Non-pigmented ciliary epithelial cell (primary cell): ENCODE results near the gene PAX8.
"Not testable (repeated sequence)": the region's sequence is repeated elsewhere in the genome, so short reads cannot be mapped to it uniquely, and the experiment has no call there.

Source experiments
- DNase-seq: peaks from one replicate; pipeline ENCODE4 v3.0.0-alpha.2; 2010; ENCODE audit warnings: low read depth

Gene PAX8

GRCh38 chr2:113288674-113289149 is 10.0 kb upstream of the PAX8 start:
- DNase-seq: not testable (repeated sequence)

- not testable (repeated sequence) for DNase-seq
These were observed 9.5 kb upstream of the PAX8 start for GRCh38 chr2:113288117-113288673.

DNA sequence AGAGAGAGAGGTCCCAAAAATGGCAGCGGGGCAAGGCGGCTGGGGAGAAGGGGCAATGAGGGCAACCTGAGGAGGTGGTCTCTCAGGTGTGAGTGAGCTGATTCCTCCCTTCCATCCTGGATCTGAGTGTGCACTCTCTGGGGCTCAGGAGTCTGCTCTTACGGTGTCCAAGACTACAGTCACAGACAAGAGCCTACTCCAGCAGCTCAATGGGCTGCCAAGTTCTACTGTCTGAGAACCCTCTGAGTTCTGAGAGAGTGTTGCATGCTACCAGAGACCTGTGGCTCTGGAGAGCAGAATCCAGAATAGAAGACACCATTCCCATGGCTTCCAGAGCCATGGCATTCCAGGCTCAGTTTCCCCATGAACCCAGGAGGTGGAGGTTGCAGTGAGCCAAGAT is 7.1 kb upstream of the PAX8 start:
- DNase-seq: no peak

DNA sequence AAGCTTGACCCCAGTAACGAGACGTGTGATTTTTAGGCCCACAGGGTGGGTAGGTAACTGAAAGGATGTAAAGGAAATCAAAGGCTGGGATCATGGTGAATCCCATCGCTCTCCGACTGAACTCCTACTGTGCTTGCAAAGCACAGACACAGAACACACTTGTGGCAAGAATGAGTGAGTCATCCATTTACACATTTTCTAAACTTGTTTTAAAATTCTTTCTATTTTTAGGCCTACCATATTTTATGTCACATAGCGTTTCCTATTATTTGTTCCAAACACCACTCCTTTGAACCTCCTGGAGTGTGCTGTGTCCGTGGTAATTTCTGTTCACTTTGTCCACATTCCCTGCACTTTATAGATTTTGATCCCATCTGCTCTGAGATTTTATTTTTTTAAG is 6.3 kb upstream of the PAX8 start:
- DNase-seq: not testable (repeated sequence)

DNA sequence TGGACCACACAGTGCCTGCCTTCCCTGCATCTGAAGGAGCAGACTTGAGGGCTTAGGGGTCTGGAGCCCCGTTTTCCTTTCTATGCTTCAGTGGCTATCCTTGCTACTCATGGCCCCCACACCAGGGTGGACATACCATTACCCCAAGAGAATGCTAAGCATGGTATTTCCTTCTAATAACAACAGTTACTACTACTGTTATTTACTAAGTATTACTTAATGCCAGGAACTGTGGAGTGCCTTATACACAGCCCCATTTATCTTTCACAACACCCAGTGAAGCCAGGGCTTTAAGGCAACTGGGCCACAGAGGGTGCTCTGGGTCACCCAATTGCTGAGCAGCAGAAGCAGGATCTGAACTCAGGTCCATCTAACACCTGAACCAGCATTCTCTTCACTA is 5.8 kb upstream of the PAX8 start:
- DNase-seq: no peak

GRCh38 chr2:113283704-113284284 is 5.1 kb upstream of the PAX8 start:
- DNase-seq: peak; percentile 72

- no peak for DNase-seq
These were observed 4.2 kb upstream of the PAX8 start for GRCh38 chr2:113282747-113283533.

GRCh38 chr2:113281910-113282746 is 3.4 kb upstream of the PAX8 start:
- DNase-seq: peak; percentile 20

DNA sequence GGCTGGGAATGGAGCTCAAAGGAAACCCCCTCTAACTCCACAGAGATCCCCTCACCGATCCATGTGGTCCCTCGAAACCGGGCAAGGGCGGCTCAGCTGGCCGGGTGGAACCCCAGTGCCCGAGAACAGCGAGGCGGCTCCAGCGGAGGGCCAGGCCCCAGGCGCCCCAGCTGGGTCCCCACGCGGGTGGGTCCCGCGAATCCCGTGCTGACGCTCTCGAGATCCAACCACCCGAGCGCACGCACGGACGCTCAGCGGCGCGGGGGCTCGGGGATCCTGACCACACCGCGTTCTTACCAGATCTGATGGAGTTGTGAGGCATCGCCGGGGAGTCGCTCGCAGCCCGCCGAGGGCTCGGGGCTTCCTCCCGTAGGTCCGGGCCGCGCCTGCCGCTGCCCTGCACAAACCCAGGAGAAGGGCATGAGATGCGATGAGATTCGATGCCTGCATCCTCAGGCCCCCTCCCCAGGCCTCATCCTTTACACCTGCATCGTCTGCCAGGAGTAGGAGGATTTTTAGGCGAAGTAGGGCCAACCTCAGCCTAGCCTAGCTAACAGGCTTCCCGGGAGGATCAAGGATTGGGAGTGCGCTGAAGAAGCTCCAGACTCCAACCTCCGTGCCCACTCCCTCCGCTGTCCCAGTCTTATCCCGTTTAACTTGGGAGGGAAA is 514 bp downstream of the PAX8 start:
- no peak for DNase-seq

- no peak for DNase-seq
These were observed 1.1 kb downstream of the PAX8 start for GRCh38 chr2:113277474-113278072.

DNA sequence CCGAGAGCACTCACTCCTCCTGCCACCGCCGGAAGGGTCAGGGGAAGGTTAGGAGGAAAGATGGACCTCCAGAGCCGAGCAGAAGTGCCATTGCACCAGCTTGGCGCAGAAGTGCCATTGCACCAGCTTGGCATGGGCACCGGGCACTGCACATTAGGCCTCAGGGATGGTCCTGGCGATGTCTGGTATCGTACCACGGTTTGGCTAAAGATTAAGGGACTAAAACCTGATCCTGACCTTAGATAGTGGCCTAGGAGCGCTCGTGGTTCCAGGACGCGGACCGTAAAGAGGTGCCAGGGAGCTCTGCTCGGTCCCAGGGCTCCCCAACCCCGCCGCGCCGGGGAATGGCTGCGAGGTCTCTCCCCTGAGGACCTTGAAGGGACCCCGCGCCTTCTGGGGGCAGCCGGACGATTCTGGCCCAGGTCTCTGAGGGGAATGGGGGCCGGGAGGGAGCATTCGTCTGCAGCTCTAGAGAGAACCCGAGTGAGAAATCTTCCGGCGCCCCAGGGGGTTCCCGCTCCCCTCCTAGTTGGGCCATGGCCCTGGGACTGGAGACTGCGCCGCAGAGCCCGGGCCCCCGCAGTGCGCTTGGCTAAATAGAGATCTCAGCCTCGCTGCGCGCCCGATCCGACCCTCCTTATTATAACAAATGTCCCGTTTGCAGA is 1.8 kb downstream of the PAX8 start:
- DNase-seq: no peak

DNA sequence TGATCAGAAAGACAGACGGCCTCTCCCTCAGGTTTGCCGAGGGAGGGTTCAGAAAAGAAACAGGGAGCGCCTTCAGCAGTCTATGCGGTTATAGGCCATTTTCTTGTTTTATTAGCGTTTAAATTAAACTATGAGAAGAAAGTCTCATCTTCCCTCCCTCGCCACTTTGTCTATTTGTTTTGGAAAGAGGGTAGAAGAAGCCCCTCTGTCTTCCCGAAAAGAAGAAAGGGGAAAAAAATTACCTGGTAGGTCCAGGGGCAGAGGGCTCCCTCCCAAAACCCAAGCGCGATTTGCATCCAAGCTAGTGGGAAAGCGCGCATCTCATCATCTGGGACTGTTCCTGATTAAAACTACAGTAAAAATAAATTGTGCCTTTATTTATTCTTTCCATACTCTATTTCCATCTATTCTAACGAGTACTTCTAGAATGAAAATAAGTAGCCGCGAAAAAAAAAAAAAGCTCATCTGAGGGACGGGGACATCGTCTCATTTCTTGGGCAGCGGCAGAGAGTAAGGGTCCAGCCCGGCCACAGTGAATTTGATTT is 2.4 kb downstream of the PAX8 start:
- no peak for DNase-seq

DNA sequence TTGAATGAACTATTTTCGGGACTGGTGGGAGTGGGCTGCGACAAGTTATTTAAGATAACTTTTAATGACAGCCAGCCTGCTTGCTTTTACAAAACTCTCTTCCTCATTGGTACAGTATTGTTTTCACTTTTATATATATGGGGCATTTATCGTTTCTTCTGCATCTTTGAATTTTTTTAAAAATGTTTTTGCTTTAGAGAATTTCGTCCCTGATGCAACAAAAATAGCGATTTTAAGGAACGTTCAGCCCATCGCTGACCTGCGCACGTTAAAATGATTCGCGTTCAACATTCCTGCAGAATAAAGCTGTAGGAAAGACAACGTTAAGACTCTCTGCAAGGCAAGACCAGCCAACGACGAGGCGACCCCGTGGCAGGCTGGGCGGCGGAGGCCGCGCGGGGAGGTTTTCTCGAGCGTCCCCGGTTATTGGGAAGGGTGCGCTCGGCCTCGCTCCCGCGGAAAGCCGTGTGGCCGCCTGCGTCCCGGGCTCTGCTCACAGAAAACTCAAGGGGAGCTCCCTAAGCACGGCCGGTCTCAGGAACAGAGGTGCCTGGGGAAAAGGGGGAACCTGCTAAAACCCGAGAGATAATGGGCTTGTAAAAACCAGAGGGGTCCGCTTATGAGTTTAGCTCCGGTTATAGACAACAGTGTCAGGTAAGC is 3.0 kb downstream of the PAX8 start:
- no peak for DNase-seq

DNA sequence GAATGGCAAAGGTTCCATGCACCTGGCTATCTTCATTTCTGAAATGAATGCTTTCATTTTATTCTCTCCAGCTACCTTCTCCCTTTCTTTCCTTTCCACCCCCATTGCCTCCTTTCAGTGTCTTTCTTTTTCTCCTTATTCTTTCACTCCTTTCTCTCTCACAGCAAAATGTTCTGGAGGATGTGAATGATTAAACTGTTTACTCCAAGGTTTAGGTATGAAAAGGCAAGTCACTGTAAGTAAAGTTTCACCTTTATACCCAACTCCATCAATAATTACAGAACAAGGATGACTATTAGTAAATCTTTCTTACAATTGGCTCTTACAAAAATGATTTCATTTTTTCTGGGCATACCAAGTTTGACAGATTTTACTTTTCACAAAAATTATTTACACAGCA is 4.3 kb downstream of the PAX8 start:
- DNase-seq: no peak

DNA sequence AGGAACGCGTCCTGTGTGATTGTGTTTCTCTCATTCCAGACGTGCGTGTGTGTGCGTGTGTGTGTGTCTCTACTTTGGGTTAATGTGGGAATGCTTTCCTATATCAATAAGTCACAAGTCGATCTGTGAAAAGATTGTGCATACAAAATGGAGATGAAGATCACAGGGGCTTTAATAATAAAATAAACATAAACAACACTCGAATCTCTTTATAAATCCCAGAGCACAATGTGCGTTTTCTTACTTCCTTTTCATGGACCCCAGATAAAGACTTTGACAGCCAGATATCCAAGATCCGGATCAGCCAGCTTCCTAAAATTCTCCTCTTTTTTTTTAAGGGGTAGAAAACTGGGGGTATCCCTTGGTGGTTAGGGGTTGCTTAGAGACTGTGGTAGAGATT is 4.7 kb downstream of the PAX8 start:
- no peak for DNase-seq

- DNase-seq: no peak
These were observed 5.6 kb downstream of the PAX8 start for GRCh38 chr2:113273027-113273551.

DNA sequence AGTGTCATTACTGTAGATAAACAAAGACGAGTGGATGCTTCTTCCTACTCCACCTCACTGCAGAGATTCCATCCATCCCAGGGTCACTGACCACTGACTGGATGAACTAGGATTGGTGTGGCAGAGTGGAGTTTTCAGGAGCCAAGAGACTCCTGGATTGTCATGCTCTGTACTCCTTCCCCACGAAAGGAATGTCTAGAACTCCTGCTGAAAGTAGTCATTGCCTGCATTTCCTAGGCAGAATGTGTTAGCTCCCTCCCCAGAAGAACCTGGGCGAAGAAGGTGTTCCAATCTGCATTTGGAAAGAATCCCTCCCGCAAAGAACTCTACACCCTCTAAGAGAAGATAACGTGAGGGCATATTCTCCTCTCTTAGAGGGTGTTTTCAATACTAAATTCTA is 6.2 kb downstream of the PAX8 start:
- no peak for DNase-seq

GRCh38 chr2:113268621-113269360 is 9.9 kb downstream of the PAX8 start:
- DNase-seq: no peak

DNA sequence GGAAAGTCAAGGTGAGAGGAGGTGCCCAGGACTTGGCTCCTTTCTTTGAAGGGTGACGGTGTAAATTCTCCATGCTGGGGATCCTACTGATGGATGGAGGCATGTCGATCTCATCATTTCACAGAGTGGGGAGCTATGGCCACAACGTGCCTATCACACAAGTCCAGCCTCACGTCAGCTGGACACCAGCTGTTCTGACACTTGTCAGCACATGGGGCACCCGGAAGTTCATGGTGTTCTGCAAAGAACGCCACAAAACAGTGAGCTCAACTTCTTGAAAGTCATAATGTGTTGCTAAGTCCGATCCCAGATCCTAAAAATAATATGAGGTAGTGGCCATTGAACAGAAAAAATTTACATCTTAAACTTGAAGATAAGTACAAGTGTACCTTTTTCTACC is 12.3 kb downstream of the PAX8 start:
- no peak for DNase-seq
